Measurements from ENCODE around the gene CRELD2. TPM values are rescaled to one million over a fixed set of nuclear protein-coding genes. Genes with fewer than 3 reads are reported as not detected.
A peak's percentile ranks its signal among the peaks of the same experiment; 100 is the strongest.

The CRELD2 gene
- total and polyA plus RNA-seq, 2 of the 13 experiments (the other 11 are each of a cell fraction or from before 2014, with no cell fraction given) = 17.2 to 44.7 TPM

DNA sequence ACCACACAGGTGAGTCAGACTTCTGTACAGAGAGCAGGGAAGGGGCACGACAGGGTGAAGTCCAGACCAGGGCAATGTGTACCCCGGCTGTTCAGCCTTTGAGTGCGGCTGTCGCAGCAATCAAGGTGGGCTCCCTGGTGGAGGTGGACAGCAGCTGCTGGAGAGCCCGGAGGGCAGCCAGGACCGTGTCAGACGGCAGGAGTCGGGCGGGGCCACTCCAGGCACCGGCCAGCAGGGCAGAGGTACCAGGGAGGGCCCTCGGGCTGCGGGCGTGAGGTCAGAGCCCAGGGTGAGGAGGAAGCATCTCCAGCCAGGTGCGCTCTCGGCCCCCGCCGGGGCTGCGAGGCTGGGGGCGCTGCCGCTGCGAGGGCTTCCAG lies 41.3 kb downstream of the CRELD2 start (continued):
- TF ChIP-seq RFXAP (CRISPR knock-in tag; IDR thresholded peaks at IDR 0.05; ENCODE audit: borderline replicate concordance) = no peak
- no peak for TF ChIP-seq ZNF75D (CRISPR knock-in tag; IDR thresholded peaks at IDR 0.05; ENCODE audit: borderline replicate concordance)
- TF ChIP-seq, protein P1, sequence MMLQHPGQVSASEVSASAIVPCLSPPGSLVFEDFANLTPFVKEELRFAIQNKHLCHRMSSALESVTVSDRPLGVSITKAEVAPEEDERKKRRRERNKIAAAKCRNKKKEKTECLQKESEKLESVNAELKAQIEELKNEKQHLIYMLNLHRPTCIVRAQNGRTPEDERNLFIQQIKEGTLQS (CRISPR knock-in tag; IDR thresholded peaks at IDR 0.05) = no peak; the same call in 1 of the 2 replicates
- TF ChIP-seq EP300 (IDR thresholded peaks at IDR 0.05; ENCODE audit: low read depth in 2 of 2, low read length in 2 of 2) = no peak; a peak in 1 of 4 replicates
- no peak for TF ChIP-seq EP300 (CRISPR knock-in tag; IDR thresholded peaks at IDR 0.05; ENCODE audit: borderline replicate concordance)
- TF ChIP-seq POLR2G (IDR thresholded peaks at IDR 0.05; ENCODE audit: low read depth, low read length) = no peak
- TF ChIP-seq, protein P2, sequence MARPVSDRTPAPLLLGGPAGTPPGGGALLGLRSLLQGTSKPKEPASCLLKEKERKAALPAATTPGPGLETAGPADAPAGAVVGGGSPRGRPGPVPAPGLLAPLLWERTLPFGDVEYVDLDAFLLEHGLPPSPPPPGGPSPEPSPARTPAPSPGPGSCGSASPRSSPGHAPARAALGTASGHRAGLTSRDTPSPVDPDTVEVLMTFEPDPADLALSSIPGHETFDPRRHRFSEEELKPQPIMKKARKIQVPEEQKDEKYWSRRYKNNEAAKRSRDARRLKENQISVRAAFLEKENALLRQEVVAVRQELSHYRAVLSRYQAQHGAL (CRISPR knock-in tag; IDR thresholded peaks at IDR 0.05; ENCODE audit: not compliant biosample characterization) = no peak
- no peak; the same call in 1 of the 2 replicates for TF ChIP-seq ZNF333 (CRISPR knock-in tag; IDR thresholded peaks at IDR 0.05; ENCODE audit: borderline replicate concordance)
- TF ChIP-seq ZNF350 (CRISPR knock-in tag; IDR thresholded peaks at IDR 0.05; ENCODE audit: borderline replicate concordance, low read depth) = no peak
- no peak for TF ChIP-seq RFXANK (CRISPR knock-in tag; IDR thresholded peaks at IDR 0.05)
- TF ChIP-seq ZNF558 (CRISPR knock-in tag; IDR thresholded peaks at IDR 0.05; ENCODE audit: borderline replicate concordance) = no peak
- TF ChIP-seq HOXA3 (CRISPR knock-in tag; IDR thresholded peaks at IDR 0.05) = 0 out of 2 replicates have a peak, but pooled peaks have one; percentile 5
- TF ChIP-seq AGO1 (IDR thresholded peaks at IDR 0.05; ENCODE audit: low read depth, low read length, poor library complexity, severe bottlenecking) = peak; percentile 15
- TF ChIP-seq ZNF607 (CRISPR knock-in tag; IDR thresholded peaks at IDR 0.05; ENCODE audit: borderline replicate concordance) = no peak
- TF ChIP-seq ZMAT3 (CRISPR knock-in tag; conservative IDR thresholded peaks at IDR 0.05) = no peak
- peak; percentile 65; the same call in 1 of the 2 replicates for TF ChIP-seq ZNF768 (CRISPR knock-in tag; IDR thresholded peaks at IDR 0.05)
- TF ChIP-seq, protein P3, sequence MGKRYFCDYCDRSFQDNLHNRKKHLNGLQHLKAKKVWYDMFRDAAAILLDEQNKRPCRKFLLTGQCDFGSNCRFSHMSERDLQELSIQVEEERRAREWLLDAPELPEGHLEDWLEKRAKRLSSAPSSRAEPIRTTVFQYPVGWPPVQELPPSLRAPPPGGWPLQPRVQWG (CRISPR knock-in tag; IDR thresholded peaks at IDR 0.05; ENCODE audit: borderline replicate concordance, low read depth) = no peak
- TF ChIP-seq CCDC6 (CRISPR knock-in tag; IDR thresholded peaks at IDR 0.05) = no peak
- no peak for TF ChIP-seq MXI1 (IDR thresholded peaks at IDR 0.05; ENCODE audit: borderline replicate concordance, low read depth, low read length)
- no peak for TF ChIP-seq ZNF10 (CRISPR knock-in tag; IDR thresholded peaks at IDR 0.05; ENCODE audit: borderline replicate concordance, low read depth)
- TF ChIP-seq KDM4B (CRISPR knock-in tag; IDR thresholded peaks at IDR 0.05) = no peak; the same call in 1 of the 2 replicates
- TF ChIP-seq CENPT (CRISPR knock-in tag; IDR thresholded peaks at IDR 0.05; ENCODE audit: low read depth) = no peak
- TF ChIP-seq ZNF883 (CRISPR knock-in tag; IDR thresholded peaks at IDR 0.05; ENCODE audit: not compliant biosample characterization) = no peak
- TF ChIP-seq NR1H2 (CRISPR knock-in tag; IDR thresholded peaks at IDR 0.05; ENCODE audit: borderline replicate concordance, low read depth) = no peak

All from HepG2 (cell line).